ENCODE measurements around the gene ALDH1B1.

ALDH1B1 gene

GRCh38 chr9:38392235-38393127 is at the start of gene ALDH1B1:
Gene ALDH1B1, plus strand, starts transcription at chr9:38392702. Its CDS starts 3,047 bp downstream, at chr9:38395749.
- H3K27ac ChIP-seq, result peak within 1 kb of the TSS; percentile 87
- peak; percentile 54 for TF ChIP-seq CTCF (conservative IDR thresholded peaks at IDR 0.05)
- no peak for TF ChIP-seq ZFX (IDR thresholded peaks at IDR 0.05)

- H3K27ac ChIP-seq, result no peak overlapping the region
- TF ChIP-seq CTCF (conservative IDR thresholded peaks at IDR 0.05), result no peak
- no peak for TF ChIP-seq ZFX (IDR thresholded peaks at IDR 0.05)
Observed at GRCh38 chr9:38343037-38343436, 49.5 kb upstream of the ALDH1B1 start.

GRCh38 chr9:38343552-38343951 is 49.0 kb upstream of the ALDH1B1 start:
- H3K27ac ChIP-seq, result no peak overlapping the region
- TF ChIP-seq ZFX (IDR thresholded peaks at IDR 0.05) (no peak), CTCF (conservative IDR thresholded peaks at IDR 0.05) (no peak)

- no peak overlapping the region for H3K27ac ChIP-seq
- TF ChIP-seq CTCF (conservative IDR thresholded peaks at IDR 0.05) (no peak), ZFX (IDR thresholded peaks at IDR 0.05) (no peak)
Observed at GRCh38 chr9:38344566-38345324, 47.8 kb upstream of the ALDH1B1 start.

GRCh38 chr9:38345851-38346755 is 46.4 kb upstream of the ALDH1B1 start:
- TF ChIP-seq ZFX (IDR thresholded peaks at IDR 0.05) (no peak), CTCF (conservative IDR thresholded peaks at IDR 0.05) (no peak)
- H3K27ac ChIP-seq, result no peak overlapping the region

- no peak overlapping the region for H3K27ac ChIP-seq
- TF ChIP-seq CTCF (conservative IDR thresholded peaks at IDR 0.05) (no peak), ZFX (IDR thresholded peaks at IDR 0.05) (no peak)
Observed at GRCh38 chr9:38346811-38347210, 45.7 kb upstream of the ALDH1B1 start.
